22Rv1 (cell line): ENCODE results near the gene CLDND2.

ENCODE experiments used
- H3K27ac ChIP-seq: fragments of 450-650 bp; 2 replicates; pipeline ENCODE4 v1.5.1; 2017
- CTCF ChIP-seq: fragments of 450-650 bp; IDR thresholded peaks from 2 replicates; pipeline ENCODE4 v1.5.1; 2017; ENCODE audit warnings: mild to moderate bottlenecking
- ZFX ChIP-seq: fragments of 450-650 bp; IDR thresholded peaks from 2 replicates; pipeline ENCODE4 v1.6.1; 2017; ENCODE audit warnings: antibody characterized with exemption, borderline replicate concordance

Gene CLDND2

GRCh38 chr19:51339687-51340656 is 28.8 kb downstream of the CLDND2 start:
- TF ChIP-seq ZFX (no peak), CTCF (peak; percentile 50)
- peak overlapping the region; percentile 86 for H3K27ac ChIP-seq

GRCh38 chr19:51339313-51339686 is 29.5 kb downstream of the CLDND2 start:
- peak overlapping the region; percentile 86 for H3K27ac ChIP-seq
- TF ChIP-seq CTCF (no peak), ZFX (no peak)

GRCh38 chr19:51338563-51339312 is 30.1 kb downstream of the CLDND2 start:
- H3K27ac ChIP-seq: peak overlapping the region; percentile 86
- peak; percentile 96 for TF ChIP-seq CTCF
- TF ChIP-seq ZFX: no peak

- H3K27ac ChIP-seq: no peak overlapping the region; the same call in 1 of the 2 replicates
- TF ChIP-seq CTCF (no peak), ZFX (no peak)
These were observed 30.8 kb downstream of the CLDND2 start for GRCh38 chr19:51337861-51338562.

GRCh38 chr19:51337141-51337860 is 31.5 kb downstream of the CLDND2 start:
- TF ChIP-seq ZFX: no peak
- no peak for TF ChIP-seq CTCF
- H3K27ac ChIP-seq: no peak overlapping the region

- no peak for TF ChIP-seq ZFX
- no peak overlapping the region for H3K27ac ChIP-seq
These were observed 34.9 kb downstream of the CLDND2 start for GRCh38 chr19:51333836-51334460.
